ENCODE data around the gene CCDC177.

- TF ChIP-seq, protein P1, sequence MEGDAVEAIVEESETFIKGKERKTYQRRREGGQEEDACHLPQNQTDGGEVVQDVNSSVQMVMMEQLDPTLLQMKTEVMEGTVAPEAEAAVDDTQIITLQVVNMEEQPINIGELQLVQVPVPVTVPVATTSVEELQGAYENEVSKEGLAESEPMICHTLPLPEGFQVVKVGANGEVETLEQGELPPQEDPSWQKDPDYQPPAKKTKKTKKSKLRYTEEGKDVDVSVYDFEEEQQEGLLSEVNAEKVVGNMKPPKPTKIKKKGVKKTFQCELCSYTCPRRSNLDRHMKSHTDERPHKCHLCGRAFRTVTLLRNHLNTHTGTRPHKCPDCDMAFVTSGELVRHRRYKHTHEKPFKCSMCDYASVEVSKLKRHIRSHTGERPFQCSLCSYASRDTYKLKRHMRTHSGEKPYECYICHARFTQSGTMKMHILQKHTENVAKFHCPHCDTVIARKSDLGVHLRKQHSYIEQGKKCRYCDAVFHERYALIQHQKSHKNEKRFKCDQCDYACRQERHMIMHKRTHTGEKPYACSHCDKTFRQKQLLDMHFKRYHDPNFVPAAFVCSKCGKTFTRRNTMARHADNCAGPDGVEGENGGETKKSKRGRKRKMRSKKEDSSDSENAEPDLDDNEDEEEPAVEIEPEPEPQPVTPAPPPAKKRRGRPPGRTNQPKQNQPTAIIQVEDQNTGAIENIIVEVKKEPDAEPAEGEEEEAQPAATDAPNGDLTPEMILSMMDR (IDR thresholded peaks at IDR 0.05 in 2 of 3, conservative IDR thresholded peaks at IDR 0.05 in 1 of 3; ENCODE audit: insufficient read depth in 2 of 3, low read depth in 1 of 3, low read length in 3 of 3) = peak; percentile 74 to 81 (median 77)
- TF ChIP-seq FOXK1 (CRISPR knock-in tag; IDR thresholded peaks at IDR 0.05; ENCODE audit: borderline replicate concordance) (no peak), PHF20 (IDR thresholded peaks at IDR 0.05; ENCODE audit: partially characterized antibody) (no peak), HNRNPH1 (optimal IDR thresholded peaks at IDR 0.05; ENCODE audit: low read depth, low read length) (no peak), RNF2 (IDR thresholded peaks at IDR 0.05) (no peak), ZNF232 (CRISPR knock-in tag; IDR thresholded peaks at IDR 0.05) (no peak), MAFK (IDR thresholded peaks at IDR 0.05; ENCODE audit: low read length) (no peak), HDAC6 (IDR thresholded peaks at IDR 0.05; ENCODE audit: low read depth, low read length) (no peak)
Observed at GRCh38 chr14:69574263-69574953, at the start of gene CCDC177.
